Endothelial cell of umbilical vein (primary cell): ENCODE results near the gene KIAA0232. TPM values are rescaled to one million over a fixed set of nuclear protein-coding genes. Genes with fewer than 3 reads are reported as not detected.

Experiments
- BruUV-seq: library from RNA; stranded (reverse); fragments of 400-500 nt; replicated peaks from 2 replicates; lab custom pipeline; 2021; lab: Mats Ljungman, UMichigan
- CTCF ChIA-PET: fragments of 300-600, 350-600 bp; sonication (Branson Sonifier 250); formaldehyde crosslinking; loops from one replicate; lab custom pipeline; 2021; ENCODE audit warnings: antibody characterized with exemption, inconsistent platforms; lab: Charles Lee
- POLR2A ChIA-PET: fragments of 300-600, 350-600 bp; sonication (Branson Sonifier 250); formaldehyde crosslinking; loops from one replicate; lab custom pipeline; 2021; ENCODE audit warnings: antibody characterized with exemption, inconsistent platforms; lab: Charles Lee
- DNase-seq: peaks from one replicate; pipeline ENCODE4 v3.0.0-alpha.2; 2011; ENCODE audit warnings: low read depth, low spot score
- FAIRE-seq: peaks from 2 replicates; lab custom pipeline; 2011; peaks lifted over from hg19 to GRCh38; lab: Jason Lieb, UNC
- H2AFZ ChIP-seq: 2 replicates; pipeline ENCODE4 v1.6.0; 2012; ENCODE audit warnings: low read depth, low read length, control low read depth, inconsistent platforms
- H3K27ac ChIP-seq: 2 replicates; pipeline ENCODE4 v1.5.1; 2011; ENCODE audit warnings: low read depth, mild to moderate bottlenecking, control low read depth, low read length, moderate library complexity; ENCODE audit not compliant: insufficient read depth
- H3K27me3 ChIP-seq, 2 experiments: 2 replicates each; pipeline versions ENCODE4 v1.6.0 to v1.6.1; 2011; ENCODE audit warnings: low read length in 2 of 2, mixed read lengths in 1 of 2; ENCODE audit not compliant: control insufficient read depth in 2 of 2, insufficient read depth in 2 of 2
- H3K36me3 ChIP-seq, 2 experiments: 2 replicates in 1 of 2; 3 replicates in 1 of 2; pipeline ENCODE4 v1.5.1; 2011; ENCODE audit warnings: low read length in 2 of 2, mild to moderate bottlenecking in 1 of 2, moderate library complexity in 1 of 2; ENCODE audit not compliant: control insufficient read depth in 2 of 2, insufficient read depth in 2 of 2; ENCODE audit errors: extremely low read depth in 1 of 2
- H3K4me1 ChIP-seq: 3 replicates; pipeline ENCODE4 v1.5.1; 2011; ENCODE audit warnings: mild to moderate bottlenecking, low read length; ENCODE audit not compliant: control insufficient read depth, insufficient read depth; ENCODE audit errors: extremely low read depth
- H3K4me2 ChIP-seq: 2 replicates; pipeline ENCODE4 v1.6.1; 2011; ENCODE audit warnings: low read length, control low read depth, mixed read lengths; ENCODE audit not compliant: insufficient read depth
- H3K4me3 ChIP-seq, 3 experiments: fragments of 200-600 bp in 1 of 3; sonication (generic), shearing (Covaris generic) in 1 of 3; replicated peaks in 1 of 3; 2 replicates each; pipeline ENCODE4 v1.5.1; 2011 to 2016; ENCODE audit warnings: control low read depth in 3 of 3, low read length in 3 of 3, mild to moderate bottlenecking in 2 of 3, inconsistent platforms in 1 of 3, low read depth in 1 of 3, moderate library complexity in 1 of 3; ENCODE audit not compliant: insufficient read depth in 1 of 3
- H3K79me2 ChIP-seq: 2 replicates; pipeline ENCODE4 v1.6.0; 2012; ENCODE audit warnings: low read length, inconsistent platforms; ENCODE audit not compliant: control insufficient read depth, insufficient read depth
- H3K9ac ChIP-seq: replicated peaks from 2 replicates; pipeline ENCODE3; 2011; ENCODE audit warnings: low read length, control low read depth; ENCODE audit not compliant: insufficient read depth; ENCODE audit errors: extremely low read depth
- H3K9me1 ChIP-seq: replicated peaks from 3 replicates; pipeline ENCODE4 v1.6.0; 2011; ENCODE audit warnings: mild to moderate bottlenecking, low read length; ENCODE audit not compliant: control insufficient read depth, insufficient read depth; ENCODE audit errors: extremely low read depth
- H3K9me3 ChIP-seq: replicated peaks from 2 replicates; pipeline ENCODE4 v1.5.1; 2012; ENCODE audit warnings: low read length, inconsistent platforms; ENCODE audit not compliant: control insufficient read depth, insufficient read depth
- H4K20me1 ChIP-seq: replicated peaks from 2 replicates; pipeline ENCODE3; 2011; ENCODE audit warnings: mild to moderate bottlenecking, low read length; ENCODE audit not compliant: control insufficient read depth, insufficient read depth; ENCODE audit errors: extremely low read depth
- EZH2 ChIP-seq: IDR thresholded peaks from 2 replicates; pipeline ENCODE4 v1.6.1; 2012; ENCODE audit warnings: borderline replicate concordance, low read depth, mild to moderate bottlenecking, moderate library complexity, low read length, inconsistent platforms; ENCODE audit not compliant: severe bottlenecking
- FOS ChIP-seq: IDR thresholded peaks from 2 replicates; pipeline ENCODE4 v1.6.1; 2011; ENCODE audit warnings: mild to moderate bottlenecking, low read length, moderate library complexity, borderline replicate concordance; ENCODE audit not compliant: insufficient read depth
- GATA2 ChIP-seq: IDR thresholded peaks from 2 replicates; pipeline ENCODE4 v1.7.0; 2011; ENCODE audit warnings: low read depth, mild to moderate bottlenecking, moderate library complexity, mixed read lengths, low read length; ENCODE audit not compliant: insufficient read length, insufficient read depth
- JUN ChIP-seq: IDR thresholded peaks from 2 replicates; pipeline ENCODE4 v1.6.1; 2011; ENCODE audit warnings: borderline replicate concordance, low read depth; ENCODE audit not compliant: insufficient read length, insufficient read depth
- MYC ChIP-seq: IDR thresholded peaks from one replicate; pipeline ENCODE4 v1.6.1; 2011; ENCODE audit warnings: mild to moderate bottlenecking, low read depth, low read length
- POLR2A ChIP-seq: IDR thresholded peaks from 2 replicates; pipeline ENCODE4 v1.6.1; 2012; ENCODE audit warnings: low read depth, mild to moderate bottlenecking, control low read depth, low read length
- POLR2AphosphoS5 ChIP-seq: IDR thresholded peaks from 2 replicates; pipeline ENCODE4 v1.6.1; 2012; ENCODE audit warnings: low read depth, mild to moderate bottlenecking, control low read depth, low read length, moderate library complexity; ENCODE audit not compliant: insufficient read depth
- dilution Hi-C: fragments of 300-500 bp; cut with MboI; formaldehyde crosslinking; loops from one replicate; pipeline ENCODE4 v1.15.0; 2019; ENCODE audit warnings: low sequenced_read_pairs; ENCODE audit not compliant: extremely low pct_ligation_motif_present
- intact Hi-C: fragments of 100-400 bp; cut with micrococcal nuclease; formaldehyde crosslinking; loops from one replicate; pipeline ENCODE4 v1.10.0; 2022
- polyA plus RNA-seq, 4 experiments: library from polyadenylated mRNA; depleted of rRNA in 3 of 4; stranded (reverse) in 3 of 4; unstranded in 1 of 4; fragments of >200 nt; gene quantifications; 2 replicates each; pipeline versions ENCODE4 v1.2.1 to v1.2.3, GENCODE V29; 2011 to 2012; ENCODE audit warnings: missing spikeins in 1 of 4
- total RNA-seq: library from RNA; stranded (reverse); gene quantifications from 2 replicates; pipeline ENCODE4 v1.2.3, GENCODE V29; 2021
- TF ChIP-seq, protein P1 (sequence below), 2 donors: IDR thresholded peaks; 1 replicate in 1 of 2; 2 replicates in 1 of 2; pipeline ENCODE4 v1.5.1; 2011; ENCODE audit warnings: low read length in 2 of 2, mild to moderate bottlenecking in 2 of 2, moderate library complexity in 2 of 2, control low read depth in 1 of 2, inconsistent platforms in 1 of 2, low read depth in 1 of 2; ENCODE audit not compliant: insufficient read depth in 1 of 2; ENCODE audit errors: extremely low read depth in 1 of 2
- TF ChIP-seq, protein P2 (sequence below): IDR thresholded peaks from 2 replicates; pipeline ENCODE4 v1.6.1; 2011; ENCODE audit not compliant: insufficient read depth, insufficient read length

KIAA0232 gene
- total and polyA plus RNA-seq, 2 donors (not counting 3 experiments of a cell fraction or from before 2014, with no cell fraction given), result 5.3 to 18.4 TPM

DNA sequence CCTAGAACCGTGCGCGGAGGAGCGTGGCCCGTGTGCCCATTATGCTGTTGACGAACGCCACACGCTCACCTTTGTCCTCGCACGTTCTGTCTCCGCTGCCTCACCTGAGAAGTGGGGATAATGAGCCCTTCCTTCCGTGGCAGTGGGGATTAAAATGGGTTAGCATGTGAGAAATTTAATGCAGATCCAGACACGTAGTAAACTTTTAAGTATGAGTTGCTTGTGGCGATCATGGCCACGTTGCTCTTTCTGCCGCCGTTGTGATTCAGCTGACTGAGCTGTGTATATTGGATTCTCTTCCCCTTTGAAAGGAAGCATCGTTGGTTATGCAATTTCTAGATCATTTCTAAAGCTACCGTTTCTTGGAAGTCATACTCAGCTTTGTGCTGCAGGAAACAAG is 143.6 kb downstream of the KIAA0232 start:
- no peaks in the 10 kb centered on the region for H3K9me3 ChIP-seq
- TF ChIP-seq EZH2 (no peak), POLR2A (no peak), POLR2AphosphoS5 (no peak), MYC (no peak), GATA2 (no peak), FOS (no peak), JUN (no peak)
- TF ChIP-seq, protein P1, sequence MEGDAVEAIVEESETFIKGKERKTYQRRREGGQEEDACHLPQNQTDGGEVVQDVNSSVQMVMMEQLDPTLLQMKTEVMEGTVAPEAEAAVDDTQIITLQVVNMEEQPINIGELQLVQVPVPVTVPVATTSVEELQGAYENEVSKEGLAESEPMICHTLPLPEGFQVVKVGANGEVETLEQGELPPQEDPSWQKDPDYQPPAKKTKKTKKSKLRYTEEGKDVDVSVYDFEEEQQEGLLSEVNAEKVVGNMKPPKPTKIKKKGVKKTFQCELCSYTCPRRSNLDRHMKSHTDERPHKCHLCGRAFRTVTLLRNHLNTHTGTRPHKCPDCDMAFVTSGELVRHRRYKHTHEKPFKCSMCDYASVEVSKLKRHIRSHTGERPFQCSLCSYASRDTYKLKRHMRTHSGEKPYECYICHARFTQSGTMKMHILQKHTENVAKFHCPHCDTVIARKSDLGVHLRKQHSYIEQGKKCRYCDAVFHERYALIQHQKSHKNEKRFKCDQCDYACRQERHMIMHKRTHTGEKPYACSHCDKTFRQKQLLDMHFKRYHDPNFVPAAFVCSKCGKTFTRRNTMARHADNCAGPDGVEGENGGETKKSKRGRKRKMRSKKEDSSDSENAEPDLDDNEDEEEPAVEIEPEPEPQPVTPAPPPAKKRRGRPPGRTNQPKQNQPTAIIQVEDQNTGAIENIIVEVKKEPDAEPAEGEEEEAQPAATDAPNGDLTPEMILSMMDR (IDR thresholded peaks at IDR 0.05; ENCODE audit: extremely low read depth in 1 of 2, insufficient read depth in 1 of 2, low read depth in 1 of 2, low read length in 2 of 2), result no peak
- TF ChIP-seq, protein P2, sequence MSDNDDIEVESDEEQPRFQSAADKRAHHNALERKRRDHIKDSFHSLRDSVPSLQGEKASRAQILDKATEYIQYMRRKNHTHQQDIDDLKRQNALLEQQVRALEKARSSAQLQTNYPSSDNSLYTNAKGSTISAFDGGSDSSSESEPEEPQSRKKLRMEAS, result no peak
- H3K4me1 ChIP-seq, result no peaks in the 10 kb centered on the region
- intact Hi-C loops (no loop called here), dilution Hi-C loops (no loop called here)
- no peak for FAIRE-seq
- no peak overlapping the region for H3K4me3 ChIP-seq
- H3K36me3 ChIP-seq, result peaks cover 3 to 11% of the 10 kb centered on the region in 2 experiments
- no peak for DNase-seq
- no peaks in the 10 kb centered on the region for H3K27me3 ChIP-seq
- no peaks in the 10 kb centered on the region for H3K79me2 ChIP-seq
- no peaks in the 10 kb centered on the region for H4K20me1 ChIP-seq
- no peaks in the 10 kb centered on the region for H3K9me1 ChIP-seq
- ChIA-PET POLR2A (no interaction called here), CTCF (no interaction called here)
- H3K27ac ChIP-seq, result no peak overlapping the region
- no peak overlapping the region for H3K4me2 ChIP-seq
- no TSS peak for BruUV-seq
- H2AFZ ChIP-seq, result no peak overlapping the region
- no peak overlapping the region for H3K9ac ChIP-seq
